ENCODE results near the gene SGCA.

- no peak for TF ChIP-seq TAF1 (IDR thresholded peaks at IDR 0.05; ENCODE audit: low read depth)
- no peak for TF ChIP-seq YY1 (IDR thresholded peaks at IDR 0.05; ENCODE audit: low read depth)
- no peak for TF ChIP-seq MAX (IDR thresholded peaks at IDR 0.05)
- TF ChIP-seq EP300 (IDR thresholded peaks at IDR 0.05; ENCODE audit: borderline replicate concordance): no peak
- no peak for TF ChIP-seq RAD21 (IDR thresholded peaks at IDR 0.05; ENCODE audit: low read depth)
- no peak for TF ChIP-seq REST (IDR thresholded peaks at IDR 0.05; ENCODE audit: low read depth)
- no peak for TF ChIP-seq TCF12 (IDR thresholded peaks at IDR 0.05; ENCODE audit: low read depth)
- no peak for TF ChIP-seq USF1 (IDR thresholded peaks at IDR 0.05)
- TF ChIP-seq NFIC (IDR thresholded peaks at IDR 0.05): no peak
- no peak for TF ChIP-seq FOXM1 (IDR thresholded peaks at IDR 0.05; ENCODE audit: borderline replicate concordance, low read depth)
- TF ChIP-seq EGR1 (IDR thresholded peaks at IDR 0.05): no peak
- TF ChIP-seq CREB1 (IDR thresholded peaks at IDR 0.05; ENCODE audit: low read depth): no peak
These were observed 20.1 kb upstream of the SGCA start for GRCh38 chr17:50145532-50146229.
